HG03159 (cell line): ENCODE measurements around the gene GOLPH3.
"Not testable (repeated sequence)": the region's sequence is repeated elsewhere in the genome, so short reads cannot be mapped to it uniquely, and the experiment has no call there.

ENCODE experiments used
- ATAC-seq: cut with Tn5 transposase; IDR thresholded peaks from one replicate; pipeline ENCODE4 v1.9.1; 2021; ENCODE audit warnings: mild to moderate bottlenecking, moderate library complexity; ENCODE audit not compliant: unreplicated experiment

GOLPH3 gene

DNA sequence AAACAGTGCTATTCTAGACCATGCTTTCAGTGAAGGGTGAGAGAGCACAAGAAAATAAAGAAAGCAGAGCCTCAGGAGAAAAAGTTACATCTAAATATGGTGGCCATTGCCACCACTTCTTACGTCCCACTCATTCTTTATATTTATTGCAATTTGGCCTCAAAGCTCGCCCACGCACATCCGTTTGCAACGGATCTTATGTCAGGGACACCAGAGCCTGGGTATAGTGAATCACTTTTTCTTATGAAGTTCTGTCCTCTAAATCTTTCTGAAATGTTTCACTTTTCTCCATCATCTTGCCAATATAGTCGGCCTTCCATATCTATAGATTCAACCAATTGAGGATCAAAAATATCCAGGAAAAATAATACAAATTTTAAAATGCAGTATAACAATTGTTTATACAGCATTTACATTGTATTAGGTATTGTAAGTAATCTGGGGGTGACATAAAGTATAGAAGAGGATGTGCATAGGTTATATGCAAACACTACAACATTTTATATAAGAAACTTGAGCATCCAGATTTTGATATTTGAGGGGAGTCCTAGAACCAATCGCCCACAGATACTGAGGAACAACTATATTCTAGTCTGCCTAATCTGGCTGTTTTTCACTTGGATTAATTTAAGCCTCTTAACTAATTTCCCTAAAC is 35.2 kb downstream of the GOLPH3 start:
- ATAC-seq = no peak

DNA sequence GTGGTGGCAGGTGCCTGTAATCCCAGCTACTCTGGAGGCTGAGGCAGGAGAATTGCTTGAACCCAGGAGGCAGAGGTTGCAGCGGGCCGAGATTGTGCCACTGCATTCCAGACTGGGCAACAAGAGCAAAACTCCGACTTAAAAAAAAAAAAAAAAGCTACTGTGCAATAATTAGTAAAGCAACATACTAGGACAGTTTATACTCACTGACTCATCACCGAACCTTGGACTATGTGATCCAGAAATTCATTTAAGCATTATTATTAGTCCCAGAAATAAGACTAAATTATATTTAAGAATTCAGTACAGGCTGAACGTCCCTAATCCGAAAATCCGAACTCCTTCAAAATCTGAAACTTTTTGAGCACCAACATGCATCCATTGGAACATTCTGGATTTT is 37.8 kb downstream of the GOLPH3 start:
- no peak for ATAC-seq

DNA sequence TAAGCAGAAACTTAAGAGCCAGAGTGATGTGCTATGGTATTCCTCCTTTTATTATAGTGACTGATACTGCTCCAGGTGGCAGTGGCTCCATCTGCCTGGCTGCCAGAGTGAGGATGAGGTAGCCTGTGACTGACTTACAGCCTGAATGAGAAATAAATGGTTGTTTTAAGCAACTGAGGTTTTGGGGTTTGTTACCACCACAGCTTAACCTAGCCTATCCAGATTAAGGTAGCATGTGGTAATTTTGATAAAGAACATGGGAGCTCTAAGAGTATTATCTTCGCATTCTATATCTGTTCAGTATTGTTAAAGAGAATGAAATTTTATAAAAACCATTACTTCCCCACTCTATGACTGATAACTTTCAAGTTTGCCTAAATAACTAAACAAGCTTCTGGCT is 39.0 kb downstream of the GOLPH3 start:
- no peak for ATAC-seq

DNA sequence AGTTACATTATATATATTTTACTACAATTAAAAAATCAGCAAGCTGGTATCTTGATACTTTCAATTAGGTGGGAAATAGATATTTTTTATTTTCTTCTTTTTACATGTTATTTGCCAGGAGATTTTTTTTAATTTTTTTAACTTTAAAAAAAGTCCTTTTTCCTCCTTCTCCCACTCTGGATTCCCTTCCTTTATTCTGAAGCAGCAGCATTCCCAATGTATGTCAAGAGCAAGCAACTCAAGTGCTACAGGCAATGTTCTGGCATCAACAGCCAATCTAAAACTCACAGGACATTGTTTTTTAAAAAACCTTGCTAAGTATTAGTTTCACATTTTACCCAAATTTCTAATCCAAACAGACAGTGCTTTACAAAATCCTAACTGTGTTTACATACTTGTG is 41.4 kb downstream of the GOLPH3 start:
- ATAC-seq = no peak

DNA sequence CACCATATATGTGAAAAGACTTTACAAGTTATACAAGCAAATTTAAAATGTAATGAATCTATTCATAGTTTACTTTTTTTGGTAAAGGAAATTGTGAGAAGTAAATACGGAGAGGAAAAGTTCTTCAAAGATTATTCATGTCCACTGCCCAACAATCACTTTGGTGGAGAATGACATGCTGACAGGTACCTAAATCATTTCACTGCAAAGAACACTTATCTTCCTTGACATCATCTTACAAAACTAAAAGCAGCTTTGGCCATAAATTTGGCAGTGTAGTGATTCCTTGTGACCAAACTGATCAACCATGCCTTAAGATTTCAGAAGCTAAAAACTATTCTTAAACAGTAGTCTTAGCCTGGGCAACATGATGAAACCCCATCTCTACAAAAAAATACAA is 42.5 kb downstream of the GOLPH3 start:
- no peak for ATAC-seq

DNA sequence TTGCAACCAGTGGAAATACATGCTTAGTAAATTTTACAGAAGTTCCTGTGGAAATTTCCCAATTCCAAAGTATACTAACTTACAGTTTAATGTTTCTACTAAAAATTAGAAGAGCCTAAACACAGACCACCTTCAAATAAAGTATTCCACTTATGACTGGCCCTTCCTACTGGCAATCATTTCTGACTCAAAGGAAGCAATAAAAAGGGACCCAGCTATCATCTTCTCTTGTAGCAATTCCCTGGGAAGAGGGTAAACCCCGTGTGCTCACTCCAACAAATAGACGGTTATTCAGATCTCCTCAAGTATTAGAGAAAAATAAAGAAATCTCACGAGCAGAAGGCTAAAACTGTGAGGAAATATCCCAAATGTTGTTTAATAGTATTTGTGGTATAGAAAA is 43.3 kb downstream of the GOLPH3 start:
- no peak for ATAC-seq

DNA sequence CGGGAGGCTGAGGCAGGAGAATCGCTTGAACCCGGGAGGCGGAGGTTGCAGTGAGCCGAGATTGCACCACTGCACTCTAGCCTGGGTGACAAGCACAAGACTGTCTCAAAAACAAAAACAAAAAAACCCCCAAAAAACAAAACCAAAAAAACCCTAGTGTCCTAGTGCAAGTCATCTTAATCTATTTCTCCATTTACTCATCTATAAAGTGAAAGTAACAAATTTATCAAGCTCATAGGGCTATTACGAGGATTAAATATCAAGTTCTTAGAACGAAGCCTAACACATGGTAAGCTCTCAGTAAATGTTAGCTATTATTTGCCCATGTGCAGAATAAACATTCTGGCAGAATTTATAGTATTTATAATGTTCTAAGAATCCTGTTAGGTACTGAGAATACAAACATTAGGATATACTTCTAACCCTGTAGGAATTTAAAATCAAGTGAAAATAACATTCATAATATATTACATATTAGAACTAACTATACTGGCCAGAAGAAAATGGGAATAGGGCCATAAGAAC is 45.0 kb downstream of the GOLPH3 start:
- no peak for ATAC-seq

DNA sequence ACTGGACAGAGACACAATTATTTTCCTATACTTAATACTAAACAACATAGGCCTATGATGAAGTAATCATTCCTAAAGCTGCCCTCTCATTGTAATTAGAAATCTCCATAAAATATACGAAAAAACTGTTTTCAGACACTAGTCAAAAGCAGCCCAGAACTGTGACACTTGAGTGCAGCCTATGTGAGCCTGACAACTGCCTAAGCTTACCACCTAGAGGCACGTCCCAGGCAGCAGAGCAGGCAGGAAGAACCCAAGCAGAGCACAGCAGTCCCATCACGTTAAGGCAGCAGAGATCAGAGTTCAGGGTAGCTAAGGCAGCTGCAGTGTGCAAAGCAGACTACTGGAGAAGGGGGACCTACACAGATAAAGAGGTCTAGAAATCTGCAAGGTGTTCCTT is 46.4 kb downstream of the GOLPH3 start:
- no peak for ATAC-seq

DNA sequence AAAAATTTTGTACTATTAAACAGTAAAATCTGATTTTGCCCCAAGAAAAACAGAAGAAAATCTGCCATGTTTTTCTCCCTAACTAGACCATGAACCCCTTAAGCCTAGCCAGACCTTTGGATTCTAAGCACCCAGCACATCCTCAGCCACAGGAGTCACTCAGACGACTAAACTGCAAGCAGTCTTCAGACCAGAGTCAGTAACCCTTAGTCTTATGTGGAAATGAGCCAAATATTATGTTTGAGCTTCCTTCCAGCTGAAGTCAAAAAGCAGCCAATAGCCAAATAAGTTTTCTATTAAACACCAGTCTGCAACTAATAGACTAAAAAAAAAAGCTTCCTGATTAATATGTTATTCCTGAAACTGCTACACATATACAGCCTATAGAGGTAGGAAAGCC is 47.4 kb downstream of the GOLPH3 start:
- ATAC-seq = no peak

DNA sequence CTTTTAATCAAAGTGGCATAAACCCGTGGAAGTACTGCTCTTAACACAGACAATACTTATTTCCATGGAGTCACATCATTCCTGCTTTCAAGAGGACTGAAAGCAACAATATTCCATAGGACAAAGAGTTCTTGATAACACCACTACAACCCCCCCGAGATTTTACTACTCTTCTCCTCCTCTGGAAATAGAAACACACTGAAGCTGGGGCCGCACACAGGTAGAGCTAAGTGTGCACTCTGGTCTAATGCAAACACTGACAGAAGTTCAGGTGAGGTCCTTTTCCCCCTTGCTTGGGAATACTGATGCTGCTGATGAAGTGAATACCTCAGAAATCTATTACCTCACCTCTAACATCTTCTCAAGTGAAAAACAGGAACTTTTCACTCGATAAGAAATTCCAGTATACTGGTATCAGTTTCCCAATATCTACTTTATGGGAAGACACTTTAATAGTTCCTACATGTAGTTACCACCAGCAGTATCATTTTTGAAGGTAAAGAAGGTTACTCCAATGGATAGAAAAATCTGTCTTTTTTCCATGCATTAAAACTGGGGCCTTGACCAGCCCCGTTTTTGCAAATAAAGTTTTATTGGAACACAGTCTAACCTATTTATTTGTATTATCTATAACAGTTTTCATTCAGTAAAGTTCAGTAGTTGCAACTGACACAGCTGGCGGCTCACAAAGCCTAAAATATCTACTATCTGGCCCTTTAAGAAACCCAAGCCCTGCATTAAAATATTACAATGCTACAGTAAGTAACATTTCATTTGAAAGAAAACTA is 50.0 kb downstream of the GOLPH3 start:
- no peak for ATAC-seq

DNA sequence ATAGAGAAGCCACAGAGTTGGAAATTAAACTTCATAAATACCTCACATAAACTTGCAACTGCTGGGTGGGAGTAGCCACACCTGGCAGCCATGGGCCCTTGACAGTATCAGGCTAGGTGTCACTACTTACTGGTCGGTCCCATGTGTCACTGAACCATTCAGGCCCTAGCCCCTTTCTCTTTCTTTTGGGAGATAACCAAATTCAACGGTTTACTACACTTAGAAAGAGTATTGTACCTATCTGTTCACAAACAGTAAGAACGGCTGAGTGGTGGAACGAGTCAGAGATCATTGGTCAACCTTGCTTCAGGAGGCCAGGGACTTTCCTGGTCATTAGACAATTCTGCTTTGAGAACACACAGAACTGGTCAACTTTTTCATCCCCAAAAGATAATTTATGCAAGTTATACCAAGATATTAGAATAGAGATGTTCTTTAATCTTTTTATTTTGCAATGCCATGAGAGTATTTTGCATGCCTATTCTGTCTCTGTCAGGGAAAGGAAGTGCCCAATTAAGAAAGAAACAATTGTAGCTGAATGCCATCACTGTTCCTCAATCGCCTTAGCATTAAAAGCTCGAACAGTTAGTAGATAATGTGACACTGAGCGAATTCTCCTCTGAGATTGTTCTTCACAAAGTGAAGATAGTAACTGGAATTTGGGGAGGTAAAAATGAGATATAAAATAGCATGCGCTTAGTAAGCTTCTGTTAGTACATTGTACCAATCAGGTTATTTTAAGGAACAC is 50.9 kb downstream of the GOLPH3 start:
- peak; percentile 45 for ATAC-seq

DNA sequence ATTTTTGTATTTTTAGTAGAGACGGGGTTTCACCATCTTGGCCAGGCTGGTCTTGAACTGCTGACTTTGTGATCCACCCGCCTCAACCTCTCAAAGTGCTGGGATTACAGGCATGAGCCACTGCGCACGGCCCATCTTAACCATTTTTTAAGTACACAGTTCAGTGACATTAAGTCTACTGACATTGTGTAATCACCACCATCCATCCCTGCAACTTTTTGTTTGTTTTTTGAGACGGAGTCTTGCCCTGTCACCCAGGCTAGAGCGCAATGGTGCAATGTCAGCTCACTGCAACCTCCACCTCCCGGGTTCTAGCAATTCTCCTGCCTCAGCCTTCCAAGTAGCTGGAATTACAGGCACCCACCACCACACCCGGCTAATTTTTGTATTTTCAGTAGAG is 55.2 kb downstream of the GOLPH3 start:
- not testable (repeated sequence) for ATAC-seq

DNA sequence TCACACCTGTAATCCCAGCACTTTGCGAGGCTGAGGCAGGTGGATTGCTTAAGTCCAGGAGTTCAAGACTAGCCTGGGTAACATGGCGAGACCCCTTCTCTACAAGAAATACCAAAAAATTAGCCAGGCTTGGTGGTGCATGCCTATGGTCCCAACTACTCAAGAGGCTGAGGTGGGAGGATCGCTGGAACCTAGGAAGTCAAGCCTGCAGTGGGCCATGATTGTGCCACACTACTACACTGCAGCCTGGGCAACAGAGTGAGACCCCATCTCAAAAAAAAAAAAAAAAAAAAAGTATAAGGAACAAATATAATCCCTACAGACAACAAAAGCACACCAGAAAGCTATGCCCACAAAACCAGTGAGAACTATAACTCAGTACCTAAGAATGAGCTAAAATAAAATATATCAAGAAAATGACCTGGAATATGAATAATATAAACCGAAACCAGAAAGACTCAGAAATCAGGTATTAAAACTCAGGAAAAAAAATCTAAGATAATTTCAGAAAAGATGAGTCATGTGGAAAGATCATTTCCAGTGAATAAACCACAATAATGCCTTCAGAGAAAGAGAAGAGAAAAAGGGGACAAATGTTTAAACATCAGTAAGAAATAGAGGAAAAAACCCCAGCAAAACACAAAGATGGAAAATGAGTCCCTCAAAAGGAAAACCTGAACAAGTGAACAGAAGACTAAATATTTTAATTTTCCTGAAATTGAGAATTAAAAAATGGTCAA is 57.4 kb downstream of the GOLPH3 start:
- ATAC-seq = no peak

DNA sequence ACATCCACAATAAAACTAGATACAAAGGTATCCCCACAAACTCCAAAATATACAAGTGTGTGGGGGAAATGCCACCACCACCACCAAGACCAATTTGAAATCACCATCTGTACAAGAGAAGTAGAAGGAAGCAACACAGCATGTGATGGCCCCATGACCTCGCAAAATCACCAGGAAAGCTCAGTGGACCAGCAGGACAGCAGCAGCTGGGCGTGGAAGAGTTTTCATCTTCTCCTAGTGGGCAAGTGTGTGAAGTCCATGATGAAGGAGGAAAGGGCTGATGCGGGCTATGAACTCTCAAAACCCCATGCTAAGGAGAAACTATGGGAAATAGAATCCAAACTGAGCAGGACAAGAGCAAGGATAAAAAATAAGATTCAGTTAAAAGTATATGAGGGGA is 58.1 kb downstream of the GOLPH3 start:
- ATAC-seq = no peak

DNA sequence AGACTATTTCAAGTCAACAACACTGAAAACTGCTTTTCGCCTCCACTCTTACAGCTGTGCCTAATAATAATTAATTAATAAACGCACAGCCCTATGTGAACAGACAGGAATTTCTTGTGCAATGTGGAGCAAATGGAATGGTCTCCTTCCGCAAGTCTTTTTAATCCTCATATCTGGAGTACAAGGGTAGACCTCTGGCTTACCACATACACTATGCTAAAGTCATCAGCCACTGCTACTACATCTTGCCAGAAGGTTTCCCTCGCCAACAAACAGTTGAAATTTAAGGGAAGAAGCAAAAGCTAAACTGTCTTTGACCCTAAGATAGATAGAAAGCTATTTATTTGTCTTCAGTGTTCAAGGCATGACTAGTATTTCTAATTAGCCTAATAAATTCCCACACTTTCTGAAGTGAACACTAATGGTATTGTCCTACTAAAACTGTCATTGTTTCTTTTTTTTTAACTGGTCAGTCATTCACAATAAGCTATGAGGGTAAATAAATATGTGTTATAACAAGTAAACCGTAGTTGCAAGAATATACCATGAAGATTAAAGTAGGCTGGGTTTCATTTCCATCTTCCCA is 63.9 kb downstream of the GOLPH3 start:
- ATAC-seq = no peak

DNA sequence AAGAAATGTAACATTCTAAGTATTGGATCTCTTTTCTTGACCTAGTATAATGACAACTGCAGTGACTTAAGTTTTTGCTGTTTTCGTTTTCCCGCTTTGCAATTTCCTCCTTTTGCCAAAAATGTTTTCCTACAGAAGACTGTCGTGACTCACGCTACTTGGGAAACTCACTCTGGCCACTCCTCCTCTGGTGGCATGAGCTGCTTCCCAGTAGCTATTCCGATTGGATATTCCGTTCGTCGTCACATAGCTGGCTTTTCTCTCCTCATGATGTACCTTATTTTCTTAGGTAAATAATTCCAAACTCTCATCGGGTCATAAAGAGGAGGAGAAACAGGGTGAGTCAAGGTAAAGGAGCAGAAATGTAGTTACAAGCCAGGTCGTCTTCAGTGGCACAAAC is 64.9 kb downstream of the GOLPH3 start:
- no peak for ATAC-seq

DNA sequence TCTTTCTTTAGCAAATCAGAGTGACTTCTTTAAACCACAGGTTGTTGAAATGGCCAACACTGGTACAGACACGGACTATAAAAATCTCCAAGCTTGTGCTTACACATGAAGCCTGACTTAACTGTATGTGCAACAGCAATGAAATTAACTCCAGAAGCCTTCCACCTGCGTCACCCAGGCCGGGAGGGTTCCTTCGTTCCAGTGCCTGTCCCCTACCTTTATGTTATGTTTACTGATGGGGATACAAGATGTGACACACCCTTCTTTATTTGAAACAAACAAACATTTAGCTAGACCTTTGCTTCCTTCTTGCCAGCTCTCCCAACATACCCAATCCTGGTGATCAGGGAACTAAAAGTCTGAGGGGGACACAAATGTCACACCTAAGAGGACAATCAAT is 66.0 kb downstream of the GOLPH3 start:
- no peak for ATAC-seq

DNA sequence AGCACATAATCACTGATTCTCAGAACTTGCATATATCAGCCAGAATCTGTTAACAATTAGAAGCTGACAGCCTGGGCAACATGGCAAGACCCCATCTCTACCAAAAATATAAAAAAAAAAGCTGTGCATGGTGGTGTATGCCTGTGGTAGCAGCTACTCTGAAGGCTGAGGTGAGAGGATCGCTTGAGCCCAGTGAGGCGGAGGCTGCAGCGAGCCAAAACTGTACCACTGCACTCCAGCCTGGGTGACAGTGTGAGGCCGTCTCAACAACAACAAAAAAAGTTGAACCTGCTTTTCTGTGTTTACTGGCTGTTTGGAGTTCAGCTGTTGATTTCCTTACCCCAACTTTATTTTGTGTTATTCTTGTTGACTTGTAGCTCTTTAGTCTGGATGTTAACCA is 66.8 kb downstream of the GOLPH3 start:
- no peak for ATAC-seq

DNA sequence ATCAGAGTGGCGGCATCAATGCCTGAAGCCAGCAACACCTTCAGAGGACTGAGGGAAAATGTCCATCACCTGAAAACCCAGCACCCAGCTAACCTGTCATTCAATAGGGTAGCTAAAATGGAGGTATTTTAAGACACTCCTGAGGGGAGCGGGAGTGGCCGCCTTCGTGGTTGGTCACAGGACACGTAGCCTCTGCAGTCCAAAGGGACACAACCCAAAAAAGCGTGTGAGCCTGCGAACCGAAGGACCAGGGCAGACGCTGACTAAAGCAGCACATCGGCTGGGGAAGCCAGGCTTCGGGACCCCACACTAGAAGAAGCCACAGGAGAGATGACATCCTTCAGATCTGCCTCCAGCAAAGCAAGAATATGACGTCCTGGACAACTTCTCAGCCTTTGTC is 70.6 kb downstream of the GOLPH3 start:
- no peak for ATAC-seq

DNA sequence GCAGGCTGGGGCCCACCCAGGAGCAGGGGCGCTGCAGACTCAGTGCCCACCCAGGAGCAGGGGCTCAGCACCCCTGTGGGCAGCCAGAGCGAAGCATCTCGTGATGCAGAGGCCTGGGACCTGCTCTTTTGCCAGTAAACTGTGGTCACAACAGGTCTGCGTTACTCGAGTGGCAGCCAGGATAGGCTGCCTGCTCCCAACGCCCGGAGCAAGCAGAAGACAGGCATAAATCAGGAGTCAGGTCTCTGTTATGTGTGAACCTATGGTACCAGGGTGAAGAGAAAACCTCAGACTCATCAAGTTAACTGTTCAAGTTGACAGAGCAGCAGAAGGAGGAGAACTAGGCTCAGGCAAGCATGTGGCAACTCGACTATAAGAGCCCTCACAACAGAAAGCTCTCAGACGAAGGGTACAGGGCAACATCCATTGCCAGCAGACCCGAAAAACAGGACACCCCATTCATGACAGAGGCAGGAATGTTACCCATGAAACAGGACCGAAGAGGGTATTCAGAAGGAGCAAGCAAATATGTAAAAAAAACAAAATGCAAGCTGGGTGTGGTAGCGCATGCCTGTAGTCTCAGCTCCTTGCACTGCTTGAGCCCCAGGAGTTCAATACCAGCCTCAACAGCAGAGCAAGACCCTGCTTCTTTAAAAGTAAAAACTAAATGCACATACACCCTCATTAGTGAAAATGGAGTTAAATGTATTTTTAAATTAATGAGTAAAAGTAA is 71.7 kb downstream of the GOLPH3 start:
- no peak for ATAC-seq
